Measurements from ENCODE around the gene CRTC1. TPM values are rescaled to one million over a fixed set of nuclear protein-coding genes. Genes with fewer than 3 reads are reported as not detected.

Gene CRTC1
- total and polyA plus RNA-seq, 2 of the 13 experiments (the other 11 are each of a cell fraction or from before 2014, with no cell fraction given) = 2.0 to 2.7 TPM

DNA sequence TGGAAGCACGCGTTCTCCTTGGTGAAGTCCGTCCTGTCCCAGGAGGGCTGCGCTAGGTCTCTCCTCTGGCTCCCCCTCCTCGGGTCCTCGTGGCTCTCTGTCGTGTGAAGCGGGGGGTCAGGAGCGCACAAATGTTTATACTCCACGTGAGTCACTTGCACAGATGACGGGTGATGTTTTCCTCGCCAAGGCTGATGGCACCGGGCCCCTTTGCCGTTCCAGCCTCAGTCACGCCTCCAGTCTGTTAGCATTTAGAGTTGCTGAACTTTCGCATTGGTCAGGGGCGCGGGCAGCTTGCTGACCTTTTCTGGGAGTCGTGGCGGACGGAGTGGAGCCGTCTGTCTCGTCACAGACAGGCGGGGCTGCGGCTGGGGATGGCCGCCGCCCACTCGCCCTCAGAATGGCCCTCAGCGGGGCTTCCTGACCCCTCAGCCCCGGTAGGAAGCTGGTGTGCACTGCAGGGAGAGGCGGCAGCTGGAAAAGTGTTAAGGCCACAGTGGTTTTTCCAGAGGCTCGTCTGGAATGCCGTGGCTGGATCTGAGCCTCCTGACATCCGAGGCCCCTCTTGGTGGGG, 32.9 kb upstream of the CRTC1 start (continued):
- TF ChIP-seq ZNF674 (CRISPR knock-in tag; IDR thresholded peaks at IDR 0.05; ENCODE audit: low read depth) (no peak), ZNF772 (CRISPR knock-in tag; IDR thresholded peaks at IDR 0.05) (no peak), ZNF607 (CRISPR knock-in tag; IDR thresholded peaks at IDR 0.05; ENCODE audit: borderline replicate concordance) (no peak), NKX3-1 (CRISPR knock-in tag; IDR thresholded peaks at IDR 0.05) (no peak), KDM5A (IDR thresholded peaks at IDR 0.05; ENCODE audit: borderline replicate concordance, low read length) (no peak), MYC (CRISPR knock-in tag; IDR thresholded peaks at IDR 0.05; ENCODE audit: borderline replicate concordance) (no peak), NFKB2 (CRISPR knock-in tag; IDR thresholded peaks at IDR 0.05; ENCODE audit: borderline replicate concordance) (no peak)

- CTCF ChIA-PET (ENCODE audit: low intra/inter-chr PET ratio, low total read pairs) = no interaction called here
- DNase-seq (ENCODE audit: low spot score) (no peak), ATAC-seq (no peak), FAIRE-seq (no peak)
- H3K4me1 ChIP-seq (ENCODE audit: insufficient read depth, low read length) = no peaks in the 10 kb centered on the region
- TF ChIP-seq RBAK (CRISPR knock-in tag; IDR thresholded peaks at IDR 0.05) = no peak
- 0 out of 2 replicates have a peak, but pooled peaks cover under 1% of the 10 kb centered on the region for H4K20me1 ChIP-seq (ENCODE audit: insufficient read depth, low read length)
- H3K4me3 ChIP-seq (replicated peaks in 1 of 3; ENCODE audit: insufficient read depth in 1 of 3, low read depth in 2 of 3, low read length in 3 of 3) = no peak overlapping the region
- intact Hi-C loops (cut with micrococcal nuclease; ENCODE audit: unreplicated experiment) = no loop called here
- POLR2A ChIA-PET = no interaction called here
- H3K4me2 ChIP-seq (ENCODE audit: low read depth, low read length) = no peak overlapping the region
- H3K27me3 ChIP-seq (ENCODE audit: control insufficient read depth in 1 of 2, insufficient read depth in 2 of 2, low read length in 2 of 2) = no peaks in the 10 kb centered on the region
- no peak overlapping the region for H3K27ac ChIP-seq (ENCODE audit: extremely low read length, insufficient read depth, low read length)
- WGBS (ENCODE audit: low lambda C conversion rate) = no CpG with 5 or more reads among the region's 1 CpG
- H3K36me3 ChIP-seq (replicated peaks in 1 of 2; ENCODE audit: control insufficient read depth in 1 of 2, insufficient read depth in 2 of 2, low read length in 2 of 2) = no peaks in the 10 kb centered on the region; a peak in 1 of 5 replicates
- BruUV-seq (replicated peaks) = no TSS peak
- no peak overlapping the region for H2AFZ ChIP-seq (ENCODE audit: low read length)
- H3K9me3 ChIP-seq (ENCODE audit: low read length) = no peaks in the 10 kb centered on the region
- no peak overlapping the region for H3K9ac ChIP-seq (ENCODE audit: insufficient read depth, low read depth, low read length)
- H3K79me2 ChIP-seq (ENCODE audit: insufficient read depth, low read length) = no peaks in the 10 kb centered on the region
- in situ Hi-C loops (cut with HindIII; ENCODE audit: extremely low pct_ligation_motif_present, low pct_unique_long_range_greater_than_20kb) = no loop called here
Observed at GRCh38 chr19:18651300-18651699, 32.2 kb upstream of the CRTC1 start.

All from HepG2 (cell line).